CD4-positive, alpha-beta T cell treated with Interferon alpha-2 for 1 hour (primary cell): ENCODE results near the gene GRIK1.

Experiments
- DNase-seq, 2 donors: peaks; one replicate each; pipeline ENCODE4 v3.0.0-alpha.2; 2020 to 2022

GRIK1 gene

GRCh38 chr21:29711236-29711635 lies 228.6 kb downstream of the GRIK1 start:
- no peak for DNase-seq

- DNase-seq = no peak
Observed at GRCh38 chr21:29710498-29710897, 229.3 kb downstream of the GRIK1 start.

DNA sequence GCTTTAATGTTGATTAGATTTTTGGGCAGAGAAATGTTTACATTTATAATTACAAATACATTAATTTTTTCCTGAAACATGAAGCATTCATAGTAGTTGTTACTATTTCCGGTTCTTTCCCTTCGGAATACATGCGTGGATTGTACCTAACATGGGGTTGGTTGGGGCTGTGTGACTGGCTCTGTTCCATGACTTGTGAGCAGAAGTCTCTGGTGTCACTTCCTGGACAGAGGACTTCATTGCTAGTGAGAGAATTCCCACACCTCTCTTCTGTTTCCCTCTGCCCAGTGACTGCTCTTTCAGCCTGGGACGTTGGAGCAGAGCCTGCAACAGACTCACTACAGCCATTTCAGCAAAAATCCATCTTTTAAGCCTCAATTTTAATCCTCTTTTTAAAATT lies 231.4 kb downstream of the GRIK1 start:
- DNase-seq = no peak

DNA sequence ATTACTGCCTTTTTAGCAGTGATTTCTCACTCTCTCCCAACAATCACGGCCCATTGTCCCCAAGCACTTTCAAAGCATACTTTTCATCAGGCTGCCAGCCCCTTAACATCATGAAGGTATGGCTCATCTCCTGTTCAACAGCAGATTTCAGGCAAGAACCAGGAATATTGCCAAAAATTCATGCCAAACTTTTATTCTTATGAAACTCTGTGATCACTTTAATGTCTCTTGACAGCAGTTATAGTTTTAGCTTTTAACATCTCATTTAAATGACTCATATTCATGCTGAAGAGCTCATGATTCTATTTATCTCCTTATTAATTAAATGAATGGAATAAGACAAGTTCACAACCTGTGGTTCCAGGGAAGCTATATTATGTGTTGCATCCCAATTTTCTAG lies 235.1 kb downstream of the GRIK1 start:
- no peak for DNase-seq

- no peak for DNase-seq
Observed at GRCh38 chr21:29701676-29702075, 238.1 kb downstream of the GRIK1 start.

- DNase-seq = no peak
Observed at GRCh38 chr21:29697555-29698193, 242.1 kb downstream of the GRIK1 start.

DNA sequence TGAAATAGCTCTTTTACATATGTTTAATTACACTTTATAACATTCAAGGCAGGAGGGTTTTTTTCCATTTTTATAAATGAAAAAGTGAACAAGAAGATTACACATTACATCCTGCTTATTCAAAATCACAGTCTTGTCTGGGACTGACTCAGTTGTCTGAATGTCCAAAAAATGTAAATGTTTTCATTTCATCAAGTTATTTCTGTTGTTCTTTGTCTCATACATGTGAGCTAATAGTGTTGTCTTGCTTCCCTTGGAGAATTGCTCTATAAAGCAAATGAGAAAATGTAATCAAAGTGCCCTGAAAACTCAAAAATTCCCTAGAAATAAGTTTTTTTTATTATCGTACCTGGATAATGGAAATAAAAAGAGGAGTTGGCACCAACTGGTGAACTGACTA lies 242.9 kb downstream of the GRIK1 start:
- no peak for DNase-seq

DNA sequence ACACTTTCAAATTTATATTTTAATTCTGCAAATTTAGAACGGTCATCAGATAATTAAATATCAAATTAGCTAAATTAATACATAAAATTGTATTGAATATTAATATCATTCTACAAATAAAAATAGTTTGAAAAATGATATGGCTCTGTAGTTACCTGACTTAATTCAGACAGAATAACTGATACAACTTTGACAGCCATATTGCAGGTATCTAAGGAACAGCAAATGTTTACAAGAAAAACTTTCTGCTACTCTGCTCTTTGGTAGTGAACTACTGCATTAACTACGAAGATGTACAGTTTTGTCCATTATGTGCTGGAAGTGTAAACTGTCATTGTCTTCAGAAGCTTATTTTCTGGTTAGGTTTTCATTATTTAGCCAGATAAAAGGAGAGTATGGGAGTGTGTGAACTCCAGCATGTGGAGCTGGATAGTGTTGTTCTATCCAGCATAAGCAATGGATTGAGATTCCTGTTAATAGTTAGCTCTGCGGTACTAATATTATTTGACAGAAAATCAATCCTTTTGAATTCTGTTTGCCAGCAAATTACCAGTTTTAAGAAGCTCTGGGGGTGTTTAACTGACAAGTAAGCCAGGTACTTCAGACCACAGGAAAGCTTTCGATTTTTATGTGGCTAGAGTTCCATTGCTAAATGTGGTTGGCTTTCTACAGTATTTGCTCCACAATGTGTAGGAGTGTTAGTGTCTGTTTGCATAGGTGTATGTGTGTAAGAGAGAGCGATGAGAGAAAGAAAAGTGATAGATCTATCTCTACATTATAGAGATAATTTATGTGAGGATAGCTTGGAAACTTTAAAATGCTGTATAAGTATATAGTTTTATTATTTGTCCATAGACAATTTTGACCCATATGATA lies 247.9 kb downstream of the GRIK1 start:
- no peak for DNase-seq

GRCh38 chr21:29689753-29690152 lies 250.0 kb downstream of the GRIK1 start:
- DNase-seq = no peak

DNA sequence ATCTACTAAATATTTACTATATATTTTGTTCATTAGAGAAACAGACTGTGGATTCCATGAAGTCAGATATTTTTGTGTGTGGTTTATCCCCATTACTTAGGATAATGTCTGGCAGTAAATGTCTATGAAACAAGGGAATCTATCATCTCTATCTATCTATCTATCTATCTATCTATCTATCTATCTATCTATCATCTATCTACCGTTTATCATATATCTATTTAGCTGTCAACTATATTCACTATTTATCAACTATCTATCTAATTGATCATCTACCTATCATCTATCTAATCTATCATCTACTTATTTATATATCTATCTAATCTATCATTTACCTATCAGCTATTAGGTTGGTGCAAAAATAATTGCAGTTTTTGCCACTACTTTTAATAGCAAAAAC lies 255.7 kb downstream of the GRIK1 start:
- DNase-seq = no peak

- DNase-seq = no peak
Observed at GRCh38 chr21:29682800-29683199, 257.0 kb downstream of the GRIK1 start.

- no peak for DNase-seq
Observed at GRCh38 chr21:29680273-29680672, 259.5 kb downstream of the GRIK1 start.

GRCh38 chr21:29678626-29679025 lies 261.2 kb downstream of the GRIK1 start:
- DNase-seq = no peak

DNA sequence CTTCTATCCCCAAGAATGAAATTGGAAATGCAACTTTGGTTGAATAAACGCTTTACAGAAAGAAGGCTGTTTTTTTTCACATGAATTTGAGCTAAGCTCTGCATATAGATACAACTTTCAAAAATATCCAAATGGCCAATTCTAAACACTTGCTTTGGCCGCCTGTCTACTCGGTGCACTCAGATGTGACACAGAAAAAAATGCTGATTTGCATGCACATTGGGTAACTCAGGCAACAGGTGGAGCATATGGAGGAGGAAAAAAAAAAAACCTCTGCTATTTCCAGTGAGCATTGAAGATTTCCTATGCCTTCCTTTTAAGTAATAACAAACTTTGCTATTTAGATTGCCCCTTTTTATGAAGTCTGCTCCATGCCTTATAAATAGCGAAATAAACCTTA lies 262.5 kb downstream of the GRIK1 start:
- no peak for DNase-seq

DNA sequence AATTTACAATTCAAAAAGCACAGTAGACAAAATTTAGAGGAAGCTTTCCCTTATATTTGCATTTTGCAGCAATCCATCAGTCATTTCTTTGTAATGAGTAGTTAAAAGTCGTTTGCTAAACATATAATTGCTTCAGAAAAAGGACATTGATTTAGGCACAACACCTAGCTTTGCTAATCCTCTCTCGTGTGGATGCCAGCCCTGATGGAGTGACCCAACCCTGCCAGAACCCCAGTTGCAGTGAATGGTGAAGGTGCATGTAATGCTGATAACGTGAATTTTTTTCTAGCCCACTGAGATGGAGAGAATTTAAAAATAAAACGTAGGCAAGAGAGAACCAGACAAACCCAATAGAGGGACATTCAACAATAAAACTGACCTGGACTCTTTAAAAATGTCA lies 263.4 kb downstream of the GRIK1 start:
- DNase-seq = no peak

GRCh38 chr21:29675451-29675850 lies 264.3 kb downstream of the GRIK1 start:
- DNase-seq = no peak

- no peak for DNase-seq
Observed at GRCh38 chr21:29674343-29674742, 265.5 kb downstream of the GRIK1 start.

- no peak for DNase-seq
Observed at GRCh38 chr21:29673096-29673610, 266.6 kb downstream of the GRIK1 start.

GRCh38 chr21:29671728-29672127 lies 268.1 kb downstream of the GRIK1 start:
- DNase-seq = no peak

- DNase-seq = no peak
Observed at GRCh38 chr21:29670228-29670627, 269.6 kb downstream of the GRIK1 start.

DNA sequence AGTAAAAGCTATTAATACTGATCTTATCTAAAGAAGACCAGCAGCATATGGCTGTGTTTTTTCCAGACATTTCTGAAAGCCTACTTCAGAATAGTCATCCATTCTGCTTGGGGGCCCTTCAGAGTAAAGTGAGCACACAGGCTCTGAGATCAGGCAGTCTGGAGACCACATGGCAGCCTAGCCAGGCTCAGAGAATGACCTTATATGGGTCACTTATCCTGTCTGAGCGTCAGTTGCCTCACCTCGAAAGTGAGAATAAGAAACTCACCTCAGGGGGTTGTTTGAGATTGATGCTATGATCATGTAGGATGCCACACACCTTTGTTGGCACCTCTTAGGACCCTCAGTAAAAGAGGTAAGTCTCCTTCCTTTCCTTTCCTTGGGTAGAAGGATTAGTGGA lies 270.4 kb downstream of the GRIK1 start:
- DNase-seq = no peak

DNA sequence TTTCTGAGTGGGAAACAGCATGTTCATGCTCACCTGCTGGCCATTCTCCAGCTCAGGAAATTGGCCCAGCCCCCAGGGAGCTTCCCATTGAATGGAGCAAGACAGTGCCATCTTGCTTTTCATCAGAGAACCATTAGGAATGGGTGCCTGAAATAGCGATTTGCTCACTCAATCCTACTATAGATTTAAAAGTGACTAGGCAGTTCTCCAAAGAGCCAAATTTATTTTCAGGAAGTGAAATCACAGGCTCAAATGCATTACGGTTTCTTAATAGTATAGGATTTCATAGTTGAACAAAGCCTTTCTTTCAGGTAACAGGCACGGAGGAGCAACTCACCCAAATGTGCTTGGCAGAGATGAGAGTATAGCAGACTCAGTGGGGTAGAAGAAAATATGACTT lies 272.1 kb downstream of the GRIK1 start:
- DNase-seq = no peak

GRCh38 chr21:29664615-29665014 lies 275.2 kb downstream of the GRIK1 start:
- no peak for DNase-seq
